Astrocyte of the cerebellum (primary cell): ENCODE data around the gene DTYMK.

Source experiments
- DNase-seq: peaks from one replicate; pipeline ENCODE4 v3.0.0-alpha.2; 2011; ENCODE audit warnings: low read depth
- H3K4me3 ChIP-seq: 2 replicates; pipeline ENCODE4 v1.5.1; 2011; ENCODE audit warnings: mild to moderate bottlenecking, low read depth, low read length, moderate library complexity
- CTCF ChIP-seq: IDR thresholded peaks from 2 replicates; pipeline ENCODE4 v1.5.1; 2012; ENCODE audit warnings: low read length, low read depth, moderate library complexity, mild to moderate bottlenecking; ENCODE audit errors: missing control alignments
- in situ Hi-C: cut with HindIII; loops from 2 replicates; pipeline ENCODE4 v1.10.0; 2017; ENCODE audit warnings: low sequenced_read_pairs

The DTYMK gene

GRCh38 chr2:241695651-241696050 lies 9.0 kb upstream of the DTYMK start:
- in situ Hi-C loops = no loop called here
- no peak overlapping the region for H3K4me3 ChIP-seq
- no peak for DNase-seq
- no peak for TF ChIP-seq CTCF

- DNase-seq = no peak
- H3K4me3 ChIP-seq = no peak overlapping the region
- in situ Hi-C loops = no loop called here
- no peak for TF ChIP-seq CTCF
Observed at GRCh38 chr2:241692448-241692847, 5.8 kb upstream of the DTYMK start.

- in situ Hi-C loops = no loop called here
- TF ChIP-seq CTCF = no peak
- no peak for DNase-seq
- no peak overlapping the region for H3K4me3 ChIP-seq
Observed at GRCh38 chr2:241690202-241690717, 3.6 kb upstream of the DTYMK start.

GRCh38 chr2:241689306-241689705 lies 2.7 kb upstream of the DTYMK start:
- no peak overlapping the region for H3K4me3 ChIP-seq
- TF ChIP-seq CTCF = no peak
- DNase-seq = no peak
- in situ Hi-C loops = no loop called here

GRCh38 chr2:241686324-241686649 lies 328 bp downstream of the DTYMK start:
- no peak for DNase-seq
- H3K4me3 ChIP-seq = peak overlapping the region; percentile 66
- TF ChIP-seq CTCF = no peak
- in situ Hi-C loops = no loop called here

GRCh38 chr2:241680827-241681599 lies 5.6 kb downstream of the DTYMK start:
- TF ChIP-seq CTCF = no peak
- no peak overlapping the region for H3K4me3 ChIP-seq
- in situ Hi-C loops = no loop called here
- peak; percentile 85 for DNase-seq
